SK-N-MC (cell line): ENCODE results near the gene CLEC16A.
"Not testable (repeated sequence)": the region's sequence is repeated elsewhere in the genome, so short reads cannot be mapped to it uniquely, and the experiment has no call there.

Experiments used
- DNase-seq: peaks from one replicate; pipeline ENCODE4 v3.0.0-alpha.2; 2011; ENCODE audit warnings: low read depth, low spot score
- H3K27ac ChIP-seq: fragments of 200-600 bp; sonication (generic); 2 replicates; pipeline ENCODE4 v1.5.1; 2016; ENCODE audit warnings: mixed run types
- H3K36me3 ChIP-seq: fragments of 200-600 bp; sonication (generic); 2 replicates; pipeline ENCODE4 v1.6.1; 2017; ENCODE audit warnings: antibody characterized with exemption, low read length, mixed read lengths; ENCODE audit not compliant: insufficient read depth
- H3K4me3 ChIP-seq: fragments of 200-600 bp; sonication (generic); 2 replicates; pipeline ENCODE4 v1.5.1; 2016
- H3K9ac ChIP-seq: fragments of 200-600 bp; sonication (generic); 2 replicates; pipeline ENCODE4 v1.8.0; 2017; ENCODE audit warnings: mixed run types, mixed read lengths; ENCODE audit not compliant: insufficient read length
- H3K9me3 ChIP-seq: fragments of 200-600 bp; sonication (generic); 2 replicates; pipeline ENCODE4 v1.6.1; 2017; ENCODE audit warnings: low read depth, mild to moderate bottlenecking, antibody characterized with exemption, low read length, moderate library complexity, mixed read lengths
- EZH2 ChIP-seq: fragments of 200-600 bp; sonication (generic); IDR thresholded peaks from one replicate; pipeline ENCODE4 v1.6.1; 2017; ENCODE audit warnings: antibody characterized with exemption
- FOXP2 ChIP-seq: optimal IDR thresholded peaks from 2 replicates; pipeline ENCODE3; 2011; ENCODE audit warnings: mild to moderate bottlenecking, moderate library complexity; ENCODE audit not compliant: insufficient read depth; ENCODE audit errors: extremely low read length, control extremely low read depth
- POLR2AphosphoS5 ChIP-seq: IDR thresholded peaks from 2 replicates; pipeline ENCODE4 v1.6.1; 2012; ENCODE audit warnings: mild to moderate bottlenecking, low read depth, low read length, borderline replicate concordance

The CLEC16A gene

GRCh38 chr16:11101695-11102522, 157.5 kb downstream of the CLEC16A start:
- no peak for TF ChIP-seq POLR2AphosphoS5
- no peak for TF ChIP-seq FOXP2
- TF ChIP-seq EZH2 = no peak
- Histone ChIP-seq H3K4me3 (no peak overlapping the region), H3K9ac (no peak overlapping the region), H3K27ac (no peak overlapping the region), H3K9me3 (no peaks in the 10 kb centered on the region), H3K36me3 (no peaks in the 10 kb centered on the region)
- no peak for DNase-seq

- no peak for DNase-seq
- H3K9me3 ChIP-seq = no peaks in the 10 kb centered on the region
- H3K27ac ChIP-seq = no peak overlapping the region
- H3K4me3 ChIP-seq = no peak overlapping the region
- no peaks in the 10 kb centered on the region for H3K36me3 ChIP-seq
- TF ChIP-seq FOXP2 (no peak), EZH2 (no peak), POLR2AphosphoS5 (no peak)
- H3K9ac ChIP-seq = no peak overlapping the region
Observed at GRCh38 chr16:11102523-11102898, 158.1 kb downstream of the CLEC16A start.

DNA sequence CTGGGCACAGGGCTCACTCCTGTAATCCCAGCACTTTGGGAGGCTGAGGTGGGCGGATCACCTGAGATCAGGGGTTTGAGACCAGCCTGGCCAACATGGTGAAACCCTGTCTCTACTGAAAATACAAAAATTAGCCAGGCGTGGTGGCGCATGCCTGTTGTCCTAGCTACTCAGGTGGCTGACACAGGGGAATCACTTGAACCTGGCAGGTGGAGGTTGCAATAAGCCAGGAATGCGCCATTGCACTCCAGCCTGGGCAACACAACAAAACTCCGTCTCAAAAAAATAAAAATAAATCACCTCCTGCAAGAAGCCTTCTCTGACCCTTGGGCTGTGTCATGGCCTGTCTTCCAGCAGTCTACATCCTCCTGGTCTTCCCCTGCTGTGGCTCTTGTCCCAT, 158.9 kb downstream of the CLEC16A start:
- H3K36me3 ChIP-seq, H3K27ac ChIP-seq, H3K9ac ChIP-seq, H3K9me3 ChIP-seq, DNase-seq, H3K4me3 ChIP-seq: not testable (repeated sequence)

DNA sequence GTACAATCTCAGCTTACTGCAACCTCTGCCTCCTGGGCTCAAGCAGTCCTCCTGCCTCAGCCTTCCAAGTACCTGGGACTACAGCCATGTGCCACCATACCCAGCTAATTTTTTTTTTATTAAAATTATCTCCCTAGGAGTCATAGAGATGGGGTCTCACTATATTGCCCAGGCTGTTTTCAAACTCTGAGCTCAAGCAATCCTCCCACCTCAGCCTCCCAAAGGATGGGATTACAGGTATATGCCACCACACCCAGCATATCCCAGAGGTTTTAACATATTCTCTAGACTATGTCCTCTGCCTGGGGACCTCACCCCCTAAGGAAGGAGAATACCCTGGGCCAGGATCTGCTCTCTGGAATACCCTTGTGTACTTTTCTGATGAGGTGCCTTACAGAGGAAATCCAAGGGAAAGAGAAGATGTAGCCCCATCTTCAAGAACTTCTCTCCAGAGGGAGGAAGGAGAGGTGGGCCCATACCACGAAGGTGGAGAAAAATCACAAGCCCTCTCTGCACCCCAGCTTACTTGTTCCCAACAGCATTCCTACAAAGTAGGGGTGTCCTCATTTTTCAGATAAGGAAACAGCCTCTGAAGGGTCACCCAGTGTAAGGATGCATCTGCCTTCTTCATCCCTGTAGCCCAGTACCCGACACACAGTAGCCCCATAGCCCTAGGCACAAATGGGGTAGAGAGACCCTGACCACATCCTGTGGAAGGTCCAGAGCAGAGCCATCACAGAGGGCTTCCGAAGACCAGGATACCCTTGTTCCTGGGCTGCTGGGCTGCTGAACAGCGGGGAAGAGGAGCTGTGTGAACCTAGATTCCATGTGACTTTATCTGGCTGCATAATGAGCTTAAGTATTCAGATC, 160.0 kb downstream of the CLEC16A start:
- no peak for DNase-seq
- Histone ChIP-seq H3K4me3 (peak overlapping the region; percentile 51), H3K9me3 (no peaks in the 10 kb centered on the region), H3K27ac (no peak overlapping the region), H3K9ac (no peak overlapping the region), H3K36me3 (no peaks in the 10 kb centered on the region)
- TF ChIP-seq FOXP2 = no peak
- no peak for TF ChIP-seq POLR2AphosphoS5
- no peak for TF ChIP-seq EZH2

GRCh38 chr16:11105038-11105903, 160.9 kb downstream of the CLEC16A start:
- TF ChIP-seq POLR2AphosphoS5 (no peak), EZH2 (no peak), FOXP2 (peak; percentile 100)
- H3K9ac ChIP-seq = no peak overlapping the region
- no peaks in the 10 kb centered on the region for H3K36me3 ChIP-seq
- peak overlapping the region; percentile 51 for H3K4me3 ChIP-seq
- H3K9me3 ChIP-seq = no peaks in the 10 kb centered on the region
- H3K27ac ChIP-seq = no peak overlapping the region
- DNase-seq = peak; percentile 84

GRCh38 chr16:11106726-11107125, 162.4 kb downstream of the CLEC16A start:
- TF ChIP-seq POLR2AphosphoS5 (no peak), FOXP2 (no peak), EZH2 (no peak)
- H3K36me3 ChIP-seq = no peaks in the 10 kb centered on the region
- no peak overlapping the region for H3K27ac ChIP-seq
- no peak overlapping the region for H3K9ac ChIP-seq
- no peaks in the 10 kb centered on the region for H3K9me3 ChIP-seq
- DNase-seq = no peak
- no peak overlapping the region for H3K4me3 ChIP-seq

GRCh38 chr16:11107780-11108465, 163.6 kb downstream of the CLEC16A start:
- H3K4me3 ChIP-seq = no peak overlapping the region
- H3K36me3 ChIP-seq = no peaks in the 10 kb centered on the region
- no peak for TF ChIP-seq POLR2AphosphoS5
- no peak for TF ChIP-seq EZH2
- no peak for TF ChIP-seq FOXP2
- no peak for DNase-seq
- no peak overlapping the region for H3K27ac ChIP-seq
- no peaks in the 10 kb centered on the region for H3K9me3 ChIP-seq
- no peak overlapping the region for H3K9ac ChIP-seq

- H3K4me3 ChIP-seq = no peak overlapping the region
- H3K9ac ChIP-seq = no peak overlapping the region
- no peak for DNase-seq
- TF ChIP-seq EZH2 (no peak), POLR2AphosphoS5 (no peak), FOXP2 (no peak)
- no peaks in the 10 kb centered on the region for H3K9me3 ChIP-seq
- no peaks in the 10 kb centered on the region for H3K36me3 ChIP-seq
- H3K27ac ChIP-seq = no peak overlapping the region
Observed at GRCh38 chr16:11108466-11108805, 164.1 kb downstream of the CLEC16A start.
